ENCODE data around the gene MTREX.

- TF ChIP-seq CTCF (IDR thresholded peaks at IDR 0.05) (no peak), POLR2A (IDR thresholded peaks at IDR 0.05) (no peak)
Observed at GRCh38 chr5:55276771-55277170, 31.0 kb upstream of the MTREX start.
